Vagina (tissue), 2 donors: ENCODE measurements around the gene HOXA6.

Source experiments
- CTCF ChIP-seq, 3 experiments: fragments of 450-650 bp in 2 of 3; fragments of 200-600 bp in 1 of 3; sonication (generic) in 1 of 3; IDR thresholded peaks; one replicate each; pipeline ENCODE4 v1.5.1; 2017 to 2019; ENCODE audit warnings: antibody characterized with exemption in 3 of 3, mild to moderate bottlenecking in 2 of 3, moderate library complexity in 2 of 3
- POLR2A ChIP-seq, 2 donors: fragments of 450-650 bp; IDR thresholded peaks; one replicate each; pipeline ENCODE4 v1.6.1; 2017; ENCODE audit warnings: antibody characterized with exemption in 2 of 2, mild to moderate bottlenecking in 2 of 2, moderate library complexity in 2 of 2
- POLR2AphosphoS5 ChIP-seq, 2 donors: sonication (generic); formaldehyde crosslinking; IDR thresholded peaks; one replicate each; pipeline ENCODE4 v1.9.0; 2017; ENCODE audit warnings: antibody characterized with exemption in 2 of 2, mild to moderate bottlenecking in 2 of 2, low read depth in 1 of 2; ENCODE audit not compliant: insufficient read depth in 1 of 2

- no peak for TF ChIP-seq CTCF (IDR thresholded peaks at IDR 0.05)
- no peak for TF ChIP-seq POLR2A (IDR thresholded peaks at IDR 0.05)
- TF ChIP-seq POLR2AphosphoS5 (IDR thresholded peaks at IDR 0.05; ENCODE audit: insufficient read depth in 1 of 2, low read depth in 1 of 2): peak in 1 of 2 donors; percentile 70
These were observed 36.2 kb upstream of the HOXA6 start for GRCh38 chr7:27183682-27184336.
